HepG2 (cell line): ENCODE measurements around the gene GRAMD1A. TPM values are rescaled to one million over a fixed set of nuclear protein-coding genes. Genes with fewer than 3 reads are reported as not detected.
A peak's percentile ranks its signal among the peaks of the same experiment; 100 is the strongest.

Experiments used
- ARID5B ChIP-seq: IDR thresholded peaks from 2 replicates; pipeline ENCODE4 v1.4.0; 2020; ENCODE audit warnings: mild to moderate bottlenecking, missing genetic modification reagents
- CEBPG ChIP-seq: IDR thresholded peaks from 2 replicates; pipeline ENCODE4 v1.6.1; 2016
- CREM ChIP-seq, 2 experiments: sonication (generic) in 1 of 2; formaldehyde crosslinking in 1 of 2; IDR thresholded peaks; 2 replicates each; pipeline versions ENCODE4 v1.4.0 to v1.6.1; 2016 to 2020; ENCODE audit warnings: antibody characterized with exemption in 1 of 2, mild to moderate bottlenecking in 1 of 2, missing genetic modification reagents in 1 of 2
- PBX2 ChIP-seq: IDR thresholded peaks from 2 replicates; pipeline ENCODE4 v1.6.1; 2016; ENCODE audit warnings: control low read depth
- SNAI1 ChIP-seq: sonication (generic); formaldehyde crosslinking; IDR thresholded peaks from 2 replicates; pipeline ENCODE4 v1.5.0; 2020; ENCODE audit warnings: mild to moderate bottlenecking, missing genetic modification reagents, borderline replicate concordance
- SRSF1 ChIP-seq: fragments of 200-400 bp; formaldehyde crosslinking; optimal IDR thresholded peaks from 2 replicates; pipeline ENCODE3; 2017; ENCODE audit warnings: mild to moderate bottlenecking, low read depth, low read length, moderate library complexity
- ZFP82 ChIP-seq: sonication (generic); formaldehyde crosslinking; IDR thresholded peaks from 2 replicates; pipeline ENCODE4 v1.5.1; 2020; ENCODE audit warnings: mild to moderate bottlenecking, missing genetic modification reagents, borderline replicate concordance
- ZNF432 ChIP-seq: sonication (generic); formaldehyde crosslinking; IDR thresholded peaks from 2 replicates; pipeline ENCODE4 v1.5.0; 2020; ENCODE audit warnings: missing genetic modification reagents, mild to moderate bottlenecking, borderline replicate concordance
- ZNF484 ChIP-seq: sonication (generic); formaldehyde crosslinking; IDR thresholded peaks from 2 replicates; pipeline ENCODE4 v1.5.1; 2020; ENCODE audit warnings: mild to moderate bottlenecking, low read depth, missing genetic modification reagents, borderline replicate concordance
- ZNF567 ChIP-seq: sonication (generic); formaldehyde crosslinking; IDR thresholded peaks from 2 replicates; pipeline ENCODE4 v1.8.1; 2023; ENCODE audit warnings: mild to moderate bottlenecking, missing genetic modification reagents, borderline replicate concordance
- ZNF678 ChIP-seq: sonication (generic); formaldehyde crosslinking; IDR thresholded peaks from 2 replicates; pipeline ENCODE4 v1.4.0; 2020; ENCODE audit warnings: mild to moderate bottlenecking, missing genetic modification reagents
- ZNF777 ChIP-seq: sonication (generic); formaldehyde crosslinking; IDR thresholded peaks from 2 replicates; pipeline ENCODE4 v1.4.0; 2020; ENCODE audit warnings: missing genetic modification reagents
- ZSCAN22 ChIP-seq: sonication (generic); formaldehyde crosslinking; IDR thresholded peaks from 2 replicates; pipeline ENCODE4 v1.4.0; 2020; ENCODE audit warnings: mild to moderate bottlenecking, missing genetic modification reagents
- ZSCAN25 ChIP-seq: sonication (generic); formaldehyde crosslinking; IDR thresholded peaks from 2 replicates; pipeline ENCODE4 v1.8.0; 2022; ENCODE audit warnings: mild to moderate bottlenecking, missing genetic modification reagents
- polyA plus RNA-seq, 8 experiments: library from polyadenylated mRNA; depleted of rRNA in 3 of 8; stranded (reverse) in 7 of 8; unstranded in 1 of 8; fragments of >200 nt; fragmentation: Illumina TruSeq in 4 of 8; extraction: Trizol in 4 of 8; gene quantifications; 2 replicates each; pipeline versions ENCODE4 v1.2.1 to v1.2.3, GENCODE V29; 2011 to 2016; ENCODE audit warnings: low read depth in 4 of 8, missing spikeins in 1 of 8, mixed read lengths in 1 of 8; ENCODE audit not compliant: insufficient read depth in 1 of 8
- total RNA-seq, 5 experiments: library from RNA; depleted of rRNA; stranded (reverse); fragments of >200 nt; fragmentation: Illumina TruSeq; extraction: Trizol; gene quantifications; 2 replicates each; pipeline ENCODE4 v1.2.3, GENCODE V29; 2016; ENCODE audit warnings: low read depth in 1 of 5
- TF ChIP-seq, protein P1 (sequence below): IDR thresholded peaks from 2 replicates; pipeline ENCODE4 v1.6.1; 2016; ENCODE audit warnings: low read depth, control low read depth
- TF ChIP-seq, protein P2 (sequence below): sonication (generic); formaldehyde crosslinking; IDR thresholded peaks from 2 replicates; pipeline ENCODE4 v1.5.1; 2020; ENCODE audit warnings: missing genetic modification reagents, mild to moderate bottlenecking, borderline replicate concordance
- TF ChIP-seq, protein P3 (sequence below): sonication (generic); formaldehyde crosslinking; IDR thresholded peaks from 2 replicates; pipeline ENCODE4 v1.8.0; 2022; ENCODE audit warnings: missing genetic modification reagents, mild to moderate bottlenecking, inconsistent platforms, borderline replicate concordance

Gene GRAMD1A
- total and polyA plus RNA-seq, 2 of the 13 experiments (the other 11 are each of a cell fraction or from before 2014, with no cell fraction given), result 14.7 to 181 TPM

DNA sequence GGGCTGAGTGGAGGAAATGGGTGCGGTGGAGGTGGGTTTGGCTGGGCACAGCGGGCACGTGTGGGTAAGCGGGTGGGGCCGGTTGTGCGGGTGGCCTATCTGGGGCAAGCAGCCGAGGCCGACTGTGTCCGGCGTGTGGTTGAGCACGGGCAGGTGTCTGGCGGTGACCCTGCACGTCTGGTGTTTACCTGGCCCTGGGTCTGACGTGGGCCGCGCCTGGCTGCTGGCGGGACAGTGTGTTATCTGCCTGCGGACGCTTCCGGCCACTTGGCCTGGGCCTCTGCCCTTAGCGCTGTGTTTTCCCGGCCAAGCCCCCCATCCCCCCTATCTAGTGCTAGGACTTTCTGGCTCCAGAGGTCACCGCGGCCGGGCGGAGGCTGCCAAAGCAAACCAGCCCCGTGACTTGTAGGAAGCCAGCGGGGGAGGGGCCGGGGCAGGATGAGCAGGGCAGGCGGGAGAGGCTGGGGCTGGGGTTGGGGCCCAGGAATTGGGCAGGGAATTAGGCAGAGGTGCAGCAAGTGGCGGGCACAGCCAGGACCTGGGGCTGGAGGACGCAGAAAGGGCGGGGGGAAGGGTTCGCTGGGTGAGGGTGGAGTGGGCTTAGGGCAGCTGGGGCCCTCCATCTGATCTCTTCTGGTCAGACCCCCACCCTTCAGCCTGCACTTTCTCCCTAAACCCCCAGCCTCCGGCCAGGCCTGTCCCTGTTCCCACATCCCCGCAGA is 40.9 kb downstream of the GRAMD1A start (continued):
- TF ChIP-seq, protein P1, sequence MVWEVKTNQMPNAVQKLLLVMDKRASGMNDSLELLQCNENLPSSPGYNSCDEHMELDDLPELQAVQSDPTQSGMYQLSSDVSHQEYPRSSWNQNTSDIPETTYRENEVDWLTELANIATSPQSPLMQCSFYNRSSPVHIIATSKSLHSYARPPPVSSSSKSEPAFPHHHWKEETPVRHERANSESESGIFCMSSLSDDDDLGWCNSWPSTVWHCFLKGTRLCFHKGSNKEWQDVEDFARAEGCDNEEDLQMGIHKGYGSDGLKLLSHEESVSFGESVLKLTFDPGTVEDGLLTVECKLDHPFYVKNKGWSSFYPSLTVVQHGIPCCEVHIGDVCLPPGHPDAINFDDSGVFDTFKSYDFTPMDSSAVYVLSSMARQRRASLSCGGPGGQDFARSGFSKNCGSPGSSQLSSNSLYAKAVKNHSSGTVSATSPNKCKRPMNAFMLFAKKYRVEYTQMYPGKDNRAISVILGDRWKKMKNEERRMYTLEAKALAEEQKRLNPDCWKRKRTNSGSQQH (CRISPR knock-in tag), result peak; percentile 62
- TF ChIP-seq, protein P2, sequence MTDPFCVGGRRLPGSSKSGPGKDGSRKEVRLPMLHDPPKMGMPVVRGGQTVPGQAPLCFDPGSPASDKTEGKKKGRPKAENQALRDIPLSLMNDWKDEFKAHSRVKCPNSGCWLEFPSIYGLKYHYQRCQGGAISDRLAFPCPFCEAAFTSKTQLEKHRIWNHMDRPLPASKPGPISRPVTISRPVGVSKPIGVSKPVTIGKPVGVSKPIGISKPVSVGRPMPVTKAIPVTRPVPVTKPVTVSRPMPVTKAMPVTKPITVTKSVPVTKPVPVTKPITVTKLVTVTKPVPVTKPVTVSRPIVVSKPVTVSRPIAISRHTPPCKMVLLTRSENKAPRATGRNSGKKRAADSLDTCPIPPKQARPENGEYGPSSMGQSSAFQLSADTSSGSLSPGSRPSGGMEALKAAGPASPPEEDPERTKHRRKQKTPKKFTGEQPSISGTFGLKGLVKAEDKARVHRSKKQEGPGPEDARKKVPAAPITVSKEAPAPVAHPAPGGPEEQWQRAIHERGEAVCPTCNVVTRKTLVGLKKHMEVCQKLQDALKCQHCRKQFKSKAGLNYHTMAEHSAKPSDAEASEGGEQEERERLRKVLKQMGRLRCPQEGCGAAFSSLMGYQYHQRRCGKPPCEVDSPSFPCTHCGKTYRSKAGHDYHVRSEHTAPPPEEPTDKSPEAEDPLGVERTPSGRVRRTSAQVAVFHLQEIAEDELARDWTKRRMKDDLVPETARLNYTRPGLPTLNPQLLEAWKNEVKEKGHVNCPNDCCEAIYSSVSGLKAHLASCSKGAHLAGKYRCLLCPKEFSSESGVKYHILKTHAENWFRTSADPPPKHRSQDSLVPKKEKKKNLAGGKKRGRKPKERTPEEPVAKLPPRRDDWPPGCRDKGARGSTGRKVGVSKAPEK, result no peak
- TF ChIP-seq ARID5B (CRISPR knock-in tag) (peak; percentile 84), CREM (IDR thresholded peaks at IDR 0.05) (peak; percentile 89), CREM (CRISPR knock-in tag; IDR thresholded peaks at IDR 0.05) (no peak), ZFP82 (peak; percentile 97), CEBPG (no peak), ZNF678 (CRISPR knock-in tag) (peak; percentile 21; the same call in 1 of the 2 replicates), PBX2 (CRISPR knock-in tag) (no peak), ZNF484 (CRISPR knock-in tag) (no peak), SNAI1 (peak; percentile 98), ZSCAN25 (peak; percentile 93; the same call in 1 of the 2 replicates), ZNF432 (CRISPR knock-in tag) (no peak), ZNF567 (CRISPR knock-in tag) (no peak), ZSCAN22 (CRISPR knock-in tag) (no peak; the same call in 1 of the 2 replicates), SRSF1 (no peak), ZNF777 (CRISPR knock-in tag) (peak; percentile 74; the same call in 1 of the 2 replicates)
- TF ChIP-seq, protein P3, sequence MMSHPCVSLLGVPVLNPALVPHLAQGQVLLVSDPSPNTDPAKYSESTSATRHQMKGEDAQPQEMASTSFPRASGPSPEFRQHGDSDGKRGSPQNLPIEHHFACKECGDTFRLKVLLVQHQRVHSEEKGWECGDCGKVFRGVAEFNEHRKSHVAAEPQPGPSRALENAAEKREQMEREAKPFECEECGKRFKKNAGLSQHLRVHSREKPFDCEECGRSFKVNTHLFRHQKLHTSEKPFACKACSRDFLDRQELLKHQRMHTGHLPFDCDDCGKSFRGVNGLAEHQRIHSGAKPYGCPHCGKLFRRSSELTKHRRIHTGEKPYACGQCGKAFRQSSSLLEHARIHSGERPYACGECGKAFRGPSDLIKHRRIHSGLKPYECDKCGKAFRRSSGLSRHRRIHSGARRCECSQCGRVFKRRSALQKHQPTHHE (CRISPR knock-in tag), result peak; percentile 96; the same call in 1 of the 2 replicates
